Coronary artery (tissue), 2 donors: ENCODE data around the gene SMARCE1.

Experiments
- DNase-seq: peaks from one replicate; pipeline ENCODE4 v3.0.0-alpha.2; 2017; ENCODE audit warnings: low spot score
- H3K27ac ChIP-seq, 2 donors: fragments of 200-600 bp; sonication (generic); one replicate each; pipeline ENCODE4 v1.5.1; 2016 to 2019
- H3K4me3 ChIP-seq: fragments of 200-600 bp; sonication (generic); 2 replicates; pipeline ENCODE4 v1.5.1; 2016; ENCODE audit warnings: mild to moderate bottlenecking, moderate library complexity
- CTCF ChIP-seq: fragments of 200-600 bp; sonication (generic); IDR thresholded peaks from one replicate; pipeline ENCODE4 v1.5.1; 2019; ENCODE audit warnings: antibody characterized with exemption

The SMARCE1 gene

GRCh38 chr17:40625311-40625710 is 22.3 kb downstream of the SMARCE1 start:
- no peak for TF ChIP-seq CTCF
- DNase-seq, result no peak
- no peak overlapping the region for H3K4me3 ChIP-seq
- H3K27ac ChIP-seq, result no peak overlapping the region

GRCh38 chr17:40623419-40624210 is 24.0 kb downstream of the SMARCE1 start:
- H3K27ac ChIP-seq, result no peak overlapping the region
- no peak for DNase-seq
- TF ChIP-seq CTCF, result no peak
- H3K4me3 ChIP-seq, result no peak overlapping the region

GRCh38 chr17:40622509-40622928 is 25.1 kb downstream of the SMARCE1 start:
- Histone ChIP-seq H3K4me3 (no peak overlapping the region), H3K27ac (no peak overlapping the region)
- no peak for TF ChIP-seq CTCF
- DNase-seq, result no peak

- no peak for DNase-seq
- Histone ChIP-seq H3K27ac (peak overlapping the region in 1 of 2 donors; percentile 19), H3K4me3 (no peak overlapping the region)
- no peak for TF ChIP-seq CTCF
These were observed 26.0 kb downstream of the SMARCE1 start for GRCh38 chr17:40621578-40621977.

GRCh38 chr17:40621019-40621418 is 26.6 kb downstream of the SMARCE1 start:
- H3K4me3 ChIP-seq, result no peak overlapping the region
- TF ChIP-seq CTCF, result no peak
- H3K27ac ChIP-seq, result peak overlapping the region in 1 of 2 donors; percentile 19
- no peak for DNase-seq

GRCh38 chr17:40618754-40619625 is 28.6 kb downstream of the SMARCE1 start:
- TF ChIP-seq CTCF, result no peak
- Histone ChIP-seq H3K27ac (no peak overlapping the region), H3K4me3 (no peak overlapping the region)
- DNase-seq, result no peak
